Heart left ventricle (tissue), 13 donors: Measurements from ENCODE around the gene PTGDS.

Experiments used
- POLR2A ChIP-seq, 2 donors: fragments of 450-650 bp; IDR thresholded peaks; one replicate each; pipeline ENCODE4 v1.6.1; 2017; ENCODE audit warnings: antibody characterized with exemption in 2 of 2, mild to moderate bottlenecking in 2 of 2, moderate library complexity in 2 of 2
- TF ChIP-seq, protein P1 (sequence below), 12 donors: fragments of 200-600 bp; sonication (generic) in 4 of 12; IDR thresholded peaks; one replicate each; pipeline versions ENCODE4 v1.5.0 to v1.8.0; 2018 to 2022; ENCODE audit warnings: antibody characterized with exemption in 12 of 12, mild to moderate bottlenecking in 5 of 12
- donor health status: ischemic (EF 13 %, LVEDD 7.1; RV severe dilation, severe dysfunction).
- donor health status: DM: no; HTN: yes; CAD: no.
- donor health status: DM: no; HTN: no; CAD: no.
- donor health status: ischemic (EF 25% LVEDD 6.9; RV normal size, moderate dysfunction).
- donor health status: ischemic (EF 25% LVEDD 5.7; RV mildly dilated, moderate dysfunction).
- donor health status: ischemic (EF 35%, LVEDD 5.7; RV mildly dilated, moderate dysfunction).
- donor health status: nonischemic (EF 11% LVEDD 7.7; RV severe dilation, severe dysfunction).
- donor health status: DM: yes; HTN: yes; CAD: no.
- donor health status: PGD.
- donor health status: ischemic (EF 29% LVEDD 5.4; RV normal size, mild dysfunction).
- donor health status: nonischemic (EF 23%, LVEDD 6.1; RV moderate dilation, normal function).

DNA sequence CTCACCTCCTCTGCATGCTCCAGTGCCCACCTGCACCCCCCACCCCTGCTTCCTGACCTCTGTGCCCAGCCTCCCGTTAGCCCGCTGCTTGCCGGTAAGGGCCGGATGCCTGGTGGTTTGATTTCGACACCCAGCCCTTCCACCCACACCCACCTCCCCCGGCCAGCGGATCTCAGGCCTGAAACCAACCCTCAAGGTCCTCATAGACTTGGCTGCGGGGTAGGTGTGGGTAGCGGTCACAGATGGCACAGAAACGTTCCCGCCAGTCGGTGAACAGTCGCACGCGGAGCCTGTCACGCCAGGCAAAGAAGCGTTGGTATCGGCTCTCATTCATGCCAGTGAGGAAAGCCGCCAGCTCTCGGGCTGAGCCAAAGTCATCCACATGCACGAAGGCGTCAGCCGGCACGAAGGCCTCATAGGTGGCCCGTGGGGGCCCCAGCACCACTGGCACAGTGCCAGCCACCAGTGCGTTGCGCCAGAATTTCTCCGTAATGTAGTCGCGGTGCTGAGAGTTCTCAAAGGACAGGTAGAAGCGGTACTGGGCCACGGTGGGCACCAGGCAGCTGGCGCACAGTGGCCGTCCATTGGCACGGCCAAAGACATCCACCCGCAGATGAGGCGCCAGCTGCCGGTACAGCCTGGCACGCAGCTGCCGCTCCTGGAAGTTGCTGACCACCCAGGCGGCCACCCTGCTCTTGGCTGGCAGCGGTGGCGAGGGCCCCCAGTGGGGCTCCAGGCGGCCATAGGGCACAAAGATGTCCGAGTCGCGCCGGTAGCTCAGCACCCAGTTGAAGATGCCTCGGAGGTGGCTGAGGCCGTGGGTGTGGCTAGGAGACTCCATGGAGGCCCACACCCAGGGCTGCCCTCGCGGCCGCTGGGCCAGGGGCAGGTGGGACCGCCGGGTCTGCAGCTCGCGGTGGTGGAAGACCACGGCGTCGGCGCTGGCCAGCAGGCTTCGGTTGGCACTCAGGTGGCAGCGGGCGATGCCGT lies 53.5 kb downstream of the PTGDS start:
- TF ChIP-seq, protein P1, sequence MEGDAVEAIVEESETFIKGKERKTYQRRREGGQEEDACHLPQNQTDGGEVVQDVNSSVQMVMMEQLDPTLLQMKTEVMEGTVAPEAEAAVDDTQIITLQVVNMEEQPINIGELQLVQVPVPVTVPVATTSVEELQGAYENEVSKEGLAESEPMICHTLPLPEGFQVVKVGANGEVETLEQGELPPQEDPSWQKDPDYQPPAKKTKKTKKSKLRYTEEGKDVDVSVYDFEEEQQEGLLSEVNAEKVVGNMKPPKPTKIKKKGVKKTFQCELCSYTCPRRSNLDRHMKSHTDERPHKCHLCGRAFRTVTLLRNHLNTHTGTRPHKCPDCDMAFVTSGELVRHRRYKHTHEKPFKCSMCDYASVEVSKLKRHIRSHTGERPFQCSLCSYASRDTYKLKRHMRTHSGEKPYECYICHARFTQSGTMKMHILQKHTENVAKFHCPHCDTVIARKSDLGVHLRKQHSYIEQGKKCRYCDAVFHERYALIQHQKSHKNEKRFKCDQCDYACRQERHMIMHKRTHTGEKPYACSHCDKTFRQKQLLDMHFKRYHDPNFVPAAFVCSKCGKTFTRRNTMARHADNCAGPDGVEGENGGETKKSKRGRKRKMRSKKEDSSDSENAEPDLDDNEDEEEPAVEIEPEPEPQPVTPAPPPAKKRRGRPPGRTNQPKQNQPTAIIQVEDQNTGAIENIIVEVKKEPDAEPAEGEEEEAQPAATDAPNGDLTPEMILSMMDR (IDR thresholded peaks at IDR 0.05), result no peak
- no peak for TF ChIP-seq POLR2A (IDR thresholded peaks at IDR 0.05)
